Nephron (organoid): ENCODE data around the gene RUNX2.
"Not testable (repeated sequence)": the region's sequence is repeated elsewhere in the genome, so short reads cannot be mapped to it uniquely, and the experiment has no call there.

Source experiments
- H3K27ac Mint-ChIP-seq, 3 experiments: 2 replicates each; pipeline ENCODE4 v1.8.0; 2020; ENCODE audit warnings: mixed read lengths in 3 of 3, mild to moderate bottlenecking in 2 of 3, moderate library complexity in 1 of 3
- H3K27me3 Mint-ChIP-seq: 2 replicates; pipeline ENCODE4 v1.8.0; 2021; ENCODE audit warnings: low read depth, mild to moderate bottlenecking, moderate library complexity, mixed read lengths
- H3K36me3 Mint-ChIP-seq: 2 replicates; pipeline ENCODE4 v1.8.0; 2020; ENCODE audit warnings: low read depth, mixed read lengths
- H3K4me1 Mint-ChIP-seq: 2 replicates; pipeline ENCODE4 v1.8.0; 2020; ENCODE audit warnings: mixed read lengths
- H3K4me3 Mint-ChIP-seq, 3 experiments: 2 replicates each; pipeline ENCODE4 v1.8.0; 2020; ENCODE audit warnings: mild to moderate bottlenecking in 3 of 3, mixed read lengths in 3 of 3, moderate library complexity in 2 of 3
- H3K9me3 Mint-ChIP-seq: 2 replicates; pipeline ENCODE4 v1.8.0; 2020; ENCODE audit warnings: mixed read lengths
- TF ChIP-seq, protein P1 (sequence below), 3 experiments: fragments of 200-600 bp; sonication (generic); IDR thresholded peaks; one replicate each; pipeline ENCODE4 v1.5.0; 2021; ENCODE audit warnings: antibody characterized with exemption in 3 of 3; ENCODE audit not compliant: unreplicated experiment in 3 of 3

The RUNX2 gene

GRCh38 chr6:45461486-45461885 lies 133.4 kb downstream of the RUNX2 start:
- Mint-ChIP-seq H3K9me3 (no peaks in the 10 kb centered on the region), H3K27me3 (peaks cover 5% of the 10 kb centered on the region), H3K36me3 (no peaks in the 10 kb centered on the region), H3K4me1 (no peaks in the 10 kb centered on the region), H3K27ac (no peak overlapping the region), H3K4me3 (no peak overlapping the region)
- TF ChIP-seq, protein P1, sequence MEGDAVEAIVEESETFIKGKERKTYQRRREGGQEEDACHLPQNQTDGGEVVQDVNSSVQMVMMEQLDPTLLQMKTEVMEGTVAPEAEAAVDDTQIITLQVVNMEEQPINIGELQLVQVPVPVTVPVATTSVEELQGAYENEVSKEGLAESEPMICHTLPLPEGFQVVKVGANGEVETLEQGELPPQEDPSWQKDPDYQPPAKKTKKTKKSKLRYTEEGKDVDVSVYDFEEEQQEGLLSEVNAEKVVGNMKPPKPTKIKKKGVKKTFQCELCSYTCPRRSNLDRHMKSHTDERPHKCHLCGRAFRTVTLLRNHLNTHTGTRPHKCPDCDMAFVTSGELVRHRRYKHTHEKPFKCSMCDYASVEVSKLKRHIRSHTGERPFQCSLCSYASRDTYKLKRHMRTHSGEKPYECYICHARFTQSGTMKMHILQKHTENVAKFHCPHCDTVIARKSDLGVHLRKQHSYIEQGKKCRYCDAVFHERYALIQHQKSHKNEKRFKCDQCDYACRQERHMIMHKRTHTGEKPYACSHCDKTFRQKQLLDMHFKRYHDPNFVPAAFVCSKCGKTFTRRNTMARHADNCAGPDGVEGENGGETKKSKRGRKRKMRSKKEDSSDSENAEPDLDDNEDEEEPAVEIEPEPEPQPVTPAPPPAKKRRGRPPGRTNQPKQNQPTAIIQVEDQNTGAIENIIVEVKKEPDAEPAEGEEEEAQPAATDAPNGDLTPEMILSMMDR (IDR thresholded peaks at IDR 0.05; ENCODE audit: unreplicated experiment in 3 of 3) = no peak

DNA sequence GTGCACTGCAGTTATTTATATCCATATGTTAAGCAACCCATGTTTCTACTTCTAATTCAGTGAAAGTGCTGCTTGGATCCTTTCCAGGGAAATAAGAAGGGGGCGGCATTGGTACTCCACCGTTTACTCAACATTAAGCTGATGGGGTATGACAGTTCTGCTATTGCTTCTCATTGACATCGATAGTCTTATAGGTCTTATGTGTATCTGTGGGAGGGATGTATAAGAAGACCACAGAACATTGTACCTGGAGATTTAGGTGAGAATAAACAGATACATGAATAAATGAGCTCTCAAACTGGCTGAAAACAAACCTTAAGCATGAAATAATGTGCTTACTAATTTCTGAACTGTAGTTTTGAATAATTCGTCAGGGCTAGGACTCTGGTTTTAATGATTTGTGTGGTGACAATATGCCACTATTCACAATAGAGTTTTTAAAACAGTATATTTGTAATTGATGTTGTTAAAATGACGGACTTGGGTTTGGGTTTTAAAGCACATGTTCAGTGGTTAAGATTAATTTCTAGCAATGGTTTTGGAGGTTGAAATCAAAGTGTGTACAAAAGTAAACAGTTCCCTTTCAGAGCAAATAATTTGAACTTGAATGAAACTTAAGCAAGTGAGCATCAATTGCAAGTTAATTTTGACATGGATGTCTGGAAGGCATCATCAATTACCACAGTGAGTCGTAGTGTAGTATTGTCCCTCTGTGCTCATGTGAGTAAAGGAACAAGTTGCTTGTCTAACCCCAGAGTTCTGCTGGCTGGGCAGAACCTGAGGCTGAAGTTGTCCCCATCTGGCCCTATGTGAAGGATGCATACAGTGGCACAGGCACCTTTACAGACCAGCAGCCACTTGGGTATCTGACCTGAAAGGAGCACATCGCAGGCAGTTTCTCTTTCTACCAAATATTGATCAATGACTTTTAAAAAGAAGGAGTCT lies 134.3 kb downstream of the RUNX2 start:
- H3K4me1 Mint-ChIP-seq = no peaks in the 10 kb centered on the region
- TF ChIP-seq, protein P1 (IDR thresholded peaks at IDR 0.05; ENCODE audit: unreplicated experiment in 3 of 3) = no peak
- H3K36me3 Mint-ChIP-seq = no peaks in the 10 kb centered on the region
- no peaks in the 10 kb centered on the region for H3K9me3 Mint-ChIP-seq
- no peak overlapping the region for H3K27ac Mint-ChIP-seq
- H3K27me3 Mint-ChIP-seq = no peaks in the 10 kb centered on the region
- no peak overlapping the region for H3K4me3 Mint-ChIP-seq

DNA sequence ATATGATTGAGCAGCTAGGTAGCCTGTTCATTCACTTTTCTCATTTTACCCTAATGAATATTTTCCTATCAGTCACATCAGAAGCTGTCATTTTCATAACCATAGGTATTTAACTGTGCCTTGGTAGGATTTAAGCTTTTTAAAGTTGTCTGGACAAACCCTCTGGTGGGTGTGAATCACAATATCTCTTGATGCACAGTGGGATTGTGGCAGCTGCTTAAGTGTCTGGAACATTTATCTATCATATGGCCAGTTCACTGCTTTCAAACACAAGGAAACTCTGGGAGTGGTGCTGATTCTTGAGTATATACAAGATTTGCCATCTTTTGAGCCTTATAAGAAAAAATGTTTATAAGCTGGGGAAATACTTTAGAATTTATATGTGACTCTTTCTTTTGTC lies 136.6 kb downstream of the RUNX2 start:
- TF ChIP-seq, protein P1 (IDR thresholded peaks at IDR 0.05; ENCODE audit: unreplicated experiment in 3 of 3) = no peak
- no peaks in the 10 kb centered on the region for H3K4me1 Mint-ChIP-seq

GRCh38 chr6:45466686-45467085 lies 138.6 kb downstream of the RUNX2 start:
- Mint-ChIP-seq H3K9me3 (no peaks in the 10 kb centered on the region), H3K27me3 (no peaks in the 10 kb centered on the region), H3K4me1 (no peaks in the 10 kb centered on the region), H3K36me3 (no peaks in the 10 kb centered on the region), H3K27ac (no peak overlapping the region), H3K4me3 (no peak overlapping the region)
- TF ChIP-seq, protein P1 (IDR thresholded peaks at IDR 0.05; ENCODE audit: unreplicated experiment in 3 of 3) = no peak

More for the DNA sequence above, 136.6 kb downstream of the RUNX2 start:
- H3K27me3 Mint-ChIP-seq = no peaks in the 10 kb centered on the region
- H3K4me3 Mint-ChIP-seq = no peak overlapping the region
- no peaks in the 10 kb centered on the region for H3K9me3 Mint-ChIP-seq
- no peak overlapping the region for H3K27ac Mint-ChIP-seq
- H3K36me3 Mint-ChIP-seq = no peaks in the 10 kb centered on the region

GRCh38 chr6:45467417-45467816 lies 139.3 kb downstream of the RUNX2 start:
- not testable (repeated sequence) for H3K4me1 Mint-ChIP-seq, H3K4me3 Mint-ChIP-seq, H3K27ac Mint-ChIP-seq, H3K9me3 Mint-ChIP-seq, H3K36me3 Mint-ChIP-seq, H3K27me3 Mint-ChIP-seq

DNA sequence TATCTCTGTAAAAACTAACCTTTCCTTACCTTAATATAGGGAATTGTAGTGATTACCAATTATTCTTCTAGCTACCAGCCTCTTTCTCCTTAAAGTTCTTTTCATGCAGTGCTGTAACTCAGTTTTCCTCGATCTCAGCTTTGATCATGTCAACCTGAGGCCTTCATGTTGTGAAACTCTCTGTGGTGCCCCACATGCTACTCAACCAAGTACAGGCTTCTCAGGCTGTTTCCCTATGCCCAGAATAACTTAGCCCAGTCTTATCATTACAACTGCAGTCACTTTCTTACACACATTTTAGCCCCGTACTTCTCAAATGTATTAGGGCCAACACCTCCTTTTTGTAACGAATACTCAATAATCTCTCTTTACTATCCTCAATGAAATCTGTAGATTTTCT lies 139.7 kb downstream of the RUNX2 start:
- no peaks in the 10 kb centered on the region for H3K9me3 Mint-ChIP-seq
- no peak overlapping the region for H3K4me3 Mint-ChIP-seq
- no peaks in the 10 kb centered on the region for H3K36me3 Mint-ChIP-seq
- TF ChIP-seq, protein P1 (IDR thresholded peaks at IDR 0.05; ENCODE audit: unreplicated experiment in 3 of 3) = no peak
- H3K27me3 Mint-ChIP-seq = peaks cover 5% of the 10 kb centered on the region
- H3K4me1 Mint-ChIP-seq = peaks cover 10% of the 10 kb centered on the region
- H3K27ac Mint-ChIP-seq = no peak overlapping the region
